Activated CD4-positive, alpha-beta T cell treated with anti-CD3 and anti-CD28 coated beads, Interleukin-2, amount 50 U/mL, for 24 hours (primary cell): Measurements from ENCODE around the gene KIF5C.

Experiments
- DNase-seq, 2 donors: peaks; one replicate each; pipeline ENCODE4 v3.0.0-alpha.2; 2020; ENCODE audit warnings: low read depth in 1 of 2, low spot score in 1 of 2

The KIF5C gene

GRCh38 chr2:148984449-148984848 lies 109.4 kb downstream of the KIF5C start:
- no peak for DNase-seq

GRCh38 chr2:148987286-148987685 lies 112.3 kb downstream of the KIF5C start:
- DNase-seq = no peak

- DNase-seq = no peak
These were observed 113.3 kb downstream of the KIF5C start for GRCh38 chr2:148988337-148988736.

GRCh38 chr2:148989882-148990493 lies 115.0 kb downstream of the KIF5C start:
- peak in 1 of 2 donors; percentile 40 for DNase-seq

DNA sequence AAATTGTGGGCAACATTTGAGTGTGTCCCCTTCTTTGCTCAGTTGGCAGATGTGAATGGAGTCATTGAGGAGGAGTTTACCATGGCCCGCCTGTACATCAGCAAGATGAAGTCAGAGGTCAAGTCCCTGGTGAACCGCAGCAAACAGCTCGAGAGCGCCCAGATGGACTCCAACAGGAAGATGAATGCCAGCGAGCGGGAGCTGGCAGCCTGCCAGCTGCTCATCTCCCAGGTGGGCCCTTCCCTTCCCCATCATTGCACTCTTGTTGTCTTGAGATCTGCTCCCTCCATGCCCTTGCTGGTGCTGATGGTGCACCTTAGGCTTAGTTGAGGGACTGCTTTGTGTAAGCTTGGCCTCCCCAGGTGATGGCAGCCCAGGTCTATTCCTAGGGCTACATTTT lies 115.9 kb downstream of the KIF5C start:
- no peak for DNase-seq

- DNase-seq = no peak
These were observed 117.4 kb downstream of the KIF5C start for GRCh38 chr2:148992448-148992847.

- no peak for DNase-seq
These were observed 118.3 kb downstream of the KIF5C start for GRCh38 chr2:148993351-148993750.

DNA sequence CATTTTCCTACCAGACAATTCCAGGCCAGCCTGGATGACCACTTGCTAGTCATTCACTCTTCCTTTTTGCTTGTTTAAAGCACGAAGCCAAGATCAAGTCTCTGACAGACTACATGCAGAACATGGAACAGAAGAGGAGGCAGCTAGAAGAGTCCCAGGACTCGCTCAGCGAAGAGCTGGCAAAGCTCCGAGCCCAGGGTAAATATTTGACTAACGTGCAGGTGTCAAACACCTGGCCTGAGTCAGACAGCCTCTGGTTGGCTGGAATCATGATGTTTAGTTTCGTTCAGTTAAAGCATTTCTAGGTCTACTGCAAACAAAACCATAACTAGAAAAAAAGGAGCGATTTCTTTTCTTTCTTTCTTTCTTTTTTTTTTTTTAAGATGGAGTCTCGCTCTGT lies 119.3 kb downstream of the KIF5C start:
- no peak for DNase-seq

GRCh38 chr2:148996805-148997204 lies 121.8 kb downstream of the KIF5C start:
- no peak for DNase-seq

- no peak for DNase-seq
These were observed 123.3 kb downstream of the KIF5C start for GRCh38 chr2:148998165-148998830.

GRCh38 chr2:148998831-148999200 lies 123.8 kb downstream of the KIF5C start:
- DNase-seq = no peak

- DNase-seq = no peak
These were observed 124.5 kb downstream of the KIF5C start for GRCh38 chr2:148999451-148999921.

GRCh38 chr2:149000158-149000938 lies 125.3 kb downstream of the KIF5C start:
- DNase-seq = no peak

GRCh38 chr2:149001496-149001895 lies 126.5 kb downstream of the KIF5C start:
- no peak for DNase-seq

DNA sequence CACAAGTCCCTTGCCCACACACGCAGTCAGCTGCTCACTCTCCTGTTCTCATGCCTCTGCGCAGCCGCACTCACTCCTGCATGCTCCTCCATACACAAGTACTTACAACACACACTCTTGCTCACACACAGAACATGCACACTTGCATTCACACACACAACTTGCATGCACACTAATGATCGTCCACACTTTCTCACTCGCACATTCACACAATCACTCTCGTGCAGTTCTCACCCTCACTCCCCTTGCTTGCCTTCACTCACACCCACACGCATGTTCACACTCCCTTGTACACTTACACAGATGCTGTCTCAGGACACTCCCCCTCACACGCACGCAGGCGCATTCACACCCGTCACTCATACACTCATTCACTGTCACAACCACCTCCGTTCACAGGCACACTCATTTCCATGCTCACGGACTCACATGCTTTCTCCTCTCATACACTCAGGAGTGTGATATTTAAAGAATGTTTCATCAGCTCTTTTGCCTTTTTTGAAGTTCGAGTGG lies 127.4 kb downstream of the KIF5C start:
- no peak for DNase-seq

DNA sequence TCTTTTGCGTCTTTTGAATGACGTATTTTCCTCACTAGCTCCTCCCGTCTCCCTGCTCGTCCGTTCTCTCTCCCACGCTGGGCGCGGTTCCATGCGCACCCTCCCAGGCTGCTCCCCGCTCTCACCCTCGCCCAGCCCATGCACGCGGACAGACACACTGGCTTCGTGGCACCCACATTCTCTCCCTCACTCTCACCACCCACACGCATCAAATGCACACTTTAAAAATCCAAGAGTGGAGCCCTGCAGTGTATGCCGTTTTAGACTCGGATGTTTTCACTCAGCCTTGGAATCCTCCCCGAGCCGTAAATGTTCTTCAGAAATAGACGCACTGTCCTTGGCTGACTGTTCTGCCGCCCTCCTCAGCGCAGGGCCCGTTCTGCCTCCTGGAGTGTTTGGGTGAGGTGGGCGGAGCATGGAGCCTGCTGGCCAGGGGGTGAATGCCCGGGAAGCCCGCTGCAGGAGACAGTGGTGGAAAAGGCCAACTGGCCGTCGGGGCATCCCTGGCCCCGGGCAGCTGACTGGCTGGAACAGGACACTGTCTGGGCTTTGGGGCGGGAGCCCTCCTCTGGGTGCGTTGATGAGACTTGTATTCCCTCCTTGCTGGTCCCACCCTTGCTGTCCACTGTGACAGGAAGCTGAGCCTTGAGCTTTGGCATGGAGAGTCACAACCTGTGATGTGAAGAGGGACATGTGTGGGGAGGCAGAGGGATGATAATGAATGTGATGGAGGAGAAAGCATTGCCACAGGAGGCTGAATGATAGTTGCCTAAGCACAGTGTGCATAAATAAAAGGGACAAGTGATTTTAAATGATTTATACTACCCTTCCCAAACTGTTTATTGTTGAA lies 128.1 kb downstream of the KIF5C start:
- no peak for DNase-seq

DNA sequence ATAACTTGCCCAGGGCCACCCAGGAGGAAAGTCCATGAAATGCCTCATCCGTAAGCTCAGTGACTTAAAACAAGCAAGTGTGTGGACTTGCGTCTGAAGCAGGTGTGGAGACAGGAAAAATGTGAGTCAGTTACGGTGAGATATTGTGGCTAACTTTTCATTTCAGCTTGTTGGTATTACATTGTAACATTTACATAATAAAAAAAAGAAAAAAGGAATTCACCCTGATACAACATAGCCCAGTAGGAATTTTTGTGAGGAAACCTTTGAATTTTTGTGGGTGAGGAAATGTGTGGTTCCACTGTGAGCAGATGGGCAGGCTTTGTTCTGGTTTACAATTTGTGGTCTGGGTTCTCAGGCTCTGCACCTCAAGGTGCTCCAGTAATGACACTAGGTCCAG lies 129.8 kb downstream of the KIF5C start:
- DNase-seq = no peak

GRCh38 chr2:149005471-149006077 lies 130.5 kb downstream of the KIF5C start:
- DNase-seq = no peak

- DNase-seq = no peak
These were observed 132.0 kb downstream of the KIF5C start for GRCh38 chr2:149006883-149007543.

GRCh38 chr2:149008381-149008780 lies 133.4 kb downstream of the KIF5C start:
- no peak for DNase-seq
